Right atrium auricular region (tissue), 2 donors: ENCODE data around the gene FNDC3A. TPM values are rescaled to one million over a fixed set of nuclear protein-coding genes. Genes with fewer than 3 reads are reported as not detected.
"Not testable (repeated sequence)": the region's sequence is repeated elsewhere in the genome, so short reads cannot be mapped to it uniquely, and the experiment has no call there.

Experiments
- DNase-seq: peaks from one replicate; pipeline ENCODE4 v3.0.0-alpha.2; 2019; ENCODE audit warnings: low spot score
- H3K27ac ChIP-seq, 2 donors: fragments of 200-600 bp; sonication (generic); 1 replicate in 1 of 2; 2 replicates in 1 of 2; pipeline ENCODE4 v1.5.1; 2016 to 2019
- H3K27me3 ChIP-seq, 2 donors: fragments of 200-600 bp; sonication (generic); one replicate each; pipeline versions ENCODE4 v1.5.1 to v1.6.0; 2017 to 2019
- H3K36me3 ChIP-seq: fragments of 200-600 bp; sonication (generic); one replicate; pipeline ENCODE4 v1.5.1; 2016
- H3K4me1 ChIP-seq, 2 donors: fragments of 200-600 bp; sonication (generic); one replicate each; pipeline versions ENCODE4 v1.5.1 to v1.6.0; 2017 to 2019
- H3K4me3 ChIP-seq, 2 donors: fragments of 200-600 bp; sonication (generic); 1 replicate in 1 of 2; 2 replicates in 1 of 2; pipeline ENCODE4 v1.5.1; 2017 to 2019; ENCODE audit warnings: mild to moderate bottlenecking in 1 of 2, moderate library complexity in 1 of 2
- H3K9me3 ChIP-seq, 2 donors: fragments of 200-600 bp; sonication (generic); one replicate each; pipeline ENCODE4 v1.5.1; 2019
- total RNA-seq, 2 donors: library from RNA; depleted of rRNA; stranded (reverse); fragments of >200 nt; gene quantifications; one replicate each; pipeline ENCODE4 v1.1.0, GENCODE V29; 2016
- TF ChIP-seq, protein P1 (sequence below), 2 donors: fragments of 200-600 bp; sonication (generic); IDR thresholded peaks; one replicate each; pipeline ENCODE4 v1.5.1; 2019; ENCODE audit warnings: antibody characterized with exemption in 2 of 2

The FNDC3A gene
- total RNA-seq, 2 donors from 2014 or later: 22.7 to 29.4 TPM

DNA sequence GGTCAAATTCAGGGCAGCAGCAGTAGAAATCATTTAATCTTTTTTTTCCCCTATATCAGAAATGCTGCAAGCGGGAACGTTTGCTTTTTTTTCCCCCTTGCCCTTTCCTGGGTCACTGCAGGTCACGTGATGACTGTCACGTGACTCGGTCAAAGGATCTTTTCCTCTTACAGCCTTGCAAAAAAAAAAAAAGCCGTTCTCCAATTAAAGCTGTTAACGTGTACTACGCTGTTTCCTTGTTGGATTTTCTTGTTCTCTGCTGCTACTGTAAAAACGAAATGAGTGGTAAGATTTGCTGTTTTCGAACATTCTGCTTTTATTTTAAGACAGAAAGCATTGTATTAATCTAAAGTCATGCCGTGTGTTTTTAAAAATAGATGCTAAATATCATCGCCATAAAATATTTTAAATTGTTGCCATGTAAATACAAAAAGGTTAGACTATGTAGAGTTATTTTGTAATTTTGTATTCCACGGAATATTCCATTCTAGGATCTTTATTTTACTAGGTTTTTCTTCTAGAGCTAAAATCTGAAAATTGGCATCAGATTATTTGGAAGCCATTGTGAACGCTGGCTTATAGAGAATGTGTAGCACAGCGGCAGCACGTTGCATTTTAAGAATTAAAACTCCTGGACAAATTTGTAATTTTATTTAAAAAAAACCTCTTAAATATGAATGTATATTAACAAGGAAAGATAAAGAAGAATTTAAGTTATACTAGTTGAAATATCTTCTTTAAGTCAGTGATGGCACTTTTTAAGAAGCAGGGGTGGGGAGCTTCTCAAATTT, 134.6 kb downstream of the FNDC3A start:
- no peaks in the 10 kb centered on the region for H3K27me3 ChIP-seq
- H3K36me3 ChIP-seq: peaks cover 4% of the 10 kb centered on the region
- H3K4me1 ChIP-seq: peaks cover 0 to 46% of the 10 kb centered on the region in 2 donors
- peak overlapping the region; percentile 45 to 57 for H3K4me3 ChIP-seq
- TF ChIP-seq, protein P1, sequence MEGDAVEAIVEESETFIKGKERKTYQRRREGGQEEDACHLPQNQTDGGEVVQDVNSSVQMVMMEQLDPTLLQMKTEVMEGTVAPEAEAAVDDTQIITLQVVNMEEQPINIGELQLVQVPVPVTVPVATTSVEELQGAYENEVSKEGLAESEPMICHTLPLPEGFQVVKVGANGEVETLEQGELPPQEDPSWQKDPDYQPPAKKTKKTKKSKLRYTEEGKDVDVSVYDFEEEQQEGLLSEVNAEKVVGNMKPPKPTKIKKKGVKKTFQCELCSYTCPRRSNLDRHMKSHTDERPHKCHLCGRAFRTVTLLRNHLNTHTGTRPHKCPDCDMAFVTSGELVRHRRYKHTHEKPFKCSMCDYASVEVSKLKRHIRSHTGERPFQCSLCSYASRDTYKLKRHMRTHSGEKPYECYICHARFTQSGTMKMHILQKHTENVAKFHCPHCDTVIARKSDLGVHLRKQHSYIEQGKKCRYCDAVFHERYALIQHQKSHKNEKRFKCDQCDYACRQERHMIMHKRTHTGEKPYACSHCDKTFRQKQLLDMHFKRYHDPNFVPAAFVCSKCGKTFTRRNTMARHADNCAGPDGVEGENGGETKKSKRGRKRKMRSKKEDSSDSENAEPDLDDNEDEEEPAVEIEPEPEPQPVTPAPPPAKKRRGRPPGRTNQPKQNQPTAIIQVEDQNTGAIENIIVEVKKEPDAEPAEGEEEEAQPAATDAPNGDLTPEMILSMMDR (IDR thresholded peaks at IDR 0.05): no peak
- DNase-seq: peak; percentile 83
- no peaks in the 10 kb centered on the region for H3K9me3 ChIP-seq
- H3K27ac ChIP-seq: peak overlapping the region; percentile 43 to 67

DNA sequence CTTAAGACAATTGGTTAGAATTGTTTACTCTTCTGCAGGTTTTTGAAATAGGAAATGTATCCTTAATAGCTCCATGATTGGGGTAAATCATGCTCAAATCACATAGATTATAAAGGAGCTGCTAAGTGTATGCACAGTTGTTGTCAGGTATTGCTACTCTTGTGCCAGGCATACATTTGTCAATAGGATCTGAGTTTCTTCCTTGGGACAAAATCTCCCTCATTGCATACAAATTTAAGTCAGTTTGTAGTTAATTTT, 135.1 kb downstream of the FNDC3A start:
- Histone ChIP-seq H3K4me3 (peak overlapping the region; percentile 45 to 57), H3K27me3 (no peaks in the 10 kb centered on the region), H3K4me1 (peaks cover 0 to 46% of the 10 kb centered on the region in 2 donors), H3K9me3 (no peaks in the 10 kb centered on the region), H3K36me3 (peaks cover 9% of the 10 kb centered on the region), H3K27ac (peak overlapping the region in 1 of 2 donors; percentile 43)
- no peak for DNase-seq
- TF ChIP-seq, protein P1 (IDR thresholded peaks at IDR 0.05): no peak

DNA sequence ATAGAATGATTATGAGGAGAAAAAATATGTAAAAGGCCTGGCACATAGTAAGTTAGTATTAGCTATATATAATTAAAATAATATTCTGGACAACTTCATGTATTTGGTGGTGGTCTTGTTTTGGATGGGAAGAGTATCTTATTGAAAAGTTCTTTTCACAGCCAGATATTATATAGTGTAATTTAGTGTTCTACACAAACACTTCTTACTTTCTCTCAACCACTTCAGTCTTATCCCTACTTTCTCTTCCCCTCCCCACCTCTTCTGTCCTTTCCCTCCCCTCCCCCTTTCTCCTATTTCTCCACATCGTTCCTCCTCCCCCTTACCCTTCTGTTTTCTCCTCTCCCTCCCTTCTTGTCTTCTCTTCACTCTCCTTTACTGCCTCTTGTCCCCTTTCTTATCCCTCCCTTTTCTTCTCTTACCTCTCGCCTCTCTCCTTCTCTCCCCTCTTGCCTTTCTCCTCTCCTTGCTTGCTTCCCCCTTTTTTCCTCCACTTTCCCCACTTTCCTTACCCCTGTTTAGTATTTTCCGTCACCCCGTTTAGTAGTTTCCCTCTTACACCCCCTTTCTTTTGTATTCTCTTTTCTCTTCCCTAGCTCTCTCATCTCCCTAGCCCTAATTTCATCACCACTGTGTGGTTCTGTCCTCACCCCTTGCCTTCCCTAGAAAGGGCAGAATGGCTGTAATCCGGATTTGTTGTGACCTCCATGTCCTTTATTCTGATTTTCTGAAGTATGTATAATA, 137.2 kb downstream of the FNDC3A start:
- H3K36me3 ChIP-seq: peaks cover 22% of the 10 kb centered on the region
- no peak for DNase-seq
- no peaks in the 10 kb centered on the region for H3K27me3 ChIP-seq
- H3K27ac ChIP-seq: no peak overlapping the region
- TF ChIP-seq, protein P1 (IDR thresholded peaks at IDR 0.05): no peak
- no peak overlapping the region for H3K4me3 ChIP-seq
- H3K4me1 ChIP-seq: peaks cover 0 to 46% of the 10 kb centered on the region in 2 donors
- H3K9me3 ChIP-seq: no peaks in the 10 kb centered on the region

DNA sequence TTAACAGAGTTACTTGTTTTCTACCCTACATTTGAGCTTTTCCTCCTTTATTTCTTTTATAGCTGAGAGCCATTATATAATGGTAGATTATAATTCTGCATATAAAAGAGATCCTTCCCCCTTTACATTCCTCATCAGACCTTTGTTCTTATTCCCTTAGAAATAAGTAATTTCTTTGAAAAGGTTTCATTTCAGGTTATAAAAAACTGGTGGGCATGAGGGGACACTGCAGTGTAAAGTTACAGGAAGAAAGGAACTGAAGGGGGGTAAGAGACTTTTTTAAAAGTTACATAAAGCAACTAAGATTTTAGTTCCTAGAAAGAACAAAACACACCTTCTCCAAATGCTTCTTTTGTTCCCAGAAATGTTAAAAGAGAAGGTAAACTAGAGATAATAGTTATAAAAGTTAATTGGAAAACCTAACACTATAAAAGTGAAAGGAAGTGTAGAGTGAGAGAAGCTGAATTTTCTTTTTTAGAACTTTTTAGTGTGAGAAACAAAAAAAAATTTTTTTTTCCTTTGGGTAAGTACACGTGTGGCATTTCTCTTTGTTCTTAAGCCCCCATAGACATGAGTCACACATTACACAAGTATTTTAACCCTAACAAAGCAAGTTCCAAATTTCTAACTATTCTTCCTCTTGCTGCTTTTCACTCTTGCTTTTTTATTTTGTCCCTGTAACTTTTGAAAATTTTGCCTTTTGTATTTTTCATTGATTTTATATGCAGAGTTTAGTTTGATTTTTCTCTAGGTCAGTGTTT, 138.0 kb downstream of the FNDC3A start:
- DNase-seq: no peak
- no peak overlapping the region for H3K27ac ChIP-seq
- no peaks in the 10 kb centered on the region for H3K9me3 ChIP-seq
- TF ChIP-seq, protein P1 (IDR thresholded peaks at IDR 0.05): no peak
- peaks cover 29% of the 10 kb centered on the region for H3K36me3 ChIP-seq
- peaks cover 0 to 46% of the 10 kb centered on the region in 2 donors for H3K4me1 ChIP-seq
- no peak overlapping the region for H3K4me3 ChIP-seq
- H3K27me3 ChIP-seq: no peaks in the 10 kb centered on the region

DNA sequence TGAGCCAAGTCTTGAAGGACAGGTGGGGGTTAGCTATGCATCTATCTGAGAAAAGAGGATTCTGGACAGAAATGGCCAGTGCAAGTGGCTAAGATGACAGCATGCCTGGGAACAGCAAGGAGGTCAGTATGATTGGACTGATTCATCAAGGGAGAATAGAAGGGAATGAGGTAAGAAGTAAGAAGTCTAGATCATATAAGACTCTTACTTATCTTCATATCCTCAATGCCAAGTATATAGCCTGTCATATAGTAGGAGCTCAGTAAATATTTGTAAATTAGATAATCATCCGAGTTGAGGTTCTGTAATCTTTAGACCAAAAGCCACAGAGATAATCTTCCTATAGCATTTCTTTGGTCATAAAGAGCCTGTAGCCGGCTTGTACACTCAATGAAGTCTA, 141.2 kb downstream of the FNDC3A start:
- H3K36me3 ChIP-seq: peaks cover 40% of the 10 kb centered on the region
- TF ChIP-seq, protein P1 (IDR thresholded peaks at IDR 0.05): no peak
- no peak overlapping the region for H3K27ac ChIP-seq

DNA sequence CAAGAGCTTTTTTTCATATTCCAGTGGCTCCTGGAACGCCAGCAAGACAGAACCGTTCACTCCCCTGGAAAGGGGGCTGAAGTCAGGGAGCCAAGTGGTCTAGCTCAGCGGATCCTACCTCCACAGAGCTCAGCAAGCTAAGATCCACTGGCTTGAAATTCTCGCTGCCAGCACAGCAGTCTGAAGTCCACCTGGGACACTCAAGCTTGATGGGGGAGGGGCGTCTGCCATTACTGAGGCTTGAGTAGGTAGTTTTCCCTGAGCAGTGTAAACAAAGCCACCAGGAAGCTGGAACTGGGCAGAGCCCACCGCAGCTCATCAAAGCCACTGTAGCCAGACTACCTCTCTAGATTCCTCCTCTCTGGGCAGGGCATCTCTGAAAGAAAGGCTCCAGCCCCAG, 142.7 kb downstream of the FNDC3A start:
- Histone ChIP-seq H3K4me1 (peaks cover 0 to 11% of the 10 kb centered on the region in 2 donors), H3K36me3 (peaks cover 40% of the 10 kb centered on the region)
- not testable (repeated sequence) for H3K4me3 ChIP-seq, H3K9me3 ChIP-seq, H3K27me3 ChIP-seq, DNase-seq, H3K27ac ChIP-seq

More for the DNA sequence above, 141.2 kb downstream of the FNDC3A start:
- Histone ChIP-seq H3K4me1 (peaks cover 0 to 27% of the 10 kb centered on the region in 2 donors), H3K4me3 (no peak overlapping the region), H3K27me3 (no peaks in the 10 kb centered on the region), H3K9me3 (no peaks in the 10 kb centered on the region)
- DNase-seq: no peak
